Measurements from ENCODE around the gene EFCAB14. TPM values are rescaled to one million over a fixed set of nuclear protein-coding genes. Genes with fewer than 3 reads are reported as not detected.

EFCAB14 gene
- total RNA-seq, 1 experiment from 2014 or later: 86.8 TPM

- ChIA-PET POLR2A (no interaction called here), CTCF (no interaction called here)
- H3K4me1 ChIP-seq (ENCODE audit: control insufficient read depth, insufficient read depth, low read length): no peaks in the 10 kb centered on the region; the same call in 1 of the 2 replicates
- H3K27me3 ChIP-seq (ENCODE audit: control insufficient read depth, insufficient read depth, low read length): no peaks in the 10 kb centered on the region
- no peaks in the 10 kb centered on the region for H3K36me3 ChIP-seq (ENCODE audit: control insufficient read depth, insufficient read depth, low read length)
- no peak for DNase-seq (ENCODE audit: low read depth, low spot score)
- H3K27ac ChIP-seq (ENCODE audit: low read length): no peak overlapping the region
- TSS peak; percentile 67 for BruUV-seq (replicated peaks)
- intact Hi-C loops (cut with micrococcal nuclease; ENCODE audit: unreplicated experiment) (no loop called here), in situ Hi-C loops (cut with HindIII; ENCODE audit: low pct_unique_long_range_greater_than_20kb, low sequenced_read_pairs) (no loop called here)
- H3K9me3 ChIP-seq (ENCODE audit: control insufficient read depth, insufficient read depth, low read depth, low read length): no peaks in the 10 kb centered on the region
- ATAC-seq: no peak
- TF ChIP-seq SIN3A (IDR thresholded peaks at IDR 0.05; ENCODE audit: borderline replicate concordance, insufficient read depth, low read depth, low read length) (no peak), CTCF (IDR thresholded peaks at IDR 0.05) (no peak), REST (IDR thresholded peaks at IDR 0.05; ENCODE audit: insufficient read depth in 1 of 2, low read depth in 2 of 2, low read length in 1 of 2) (no peak), TCF7L2 (IDR thresholded peaks at IDR 0.05; ENCODE audit: low read depth, low read length) (no peak), POLR2AphosphoS5 (IDR thresholded peaks at IDR 0.05; ENCODE audit: low read depth, low read length) (no peak)
- no peak overlapping the region for H3K4me3 ChIP-seq (ENCODE audit: low read depth in 2 of 2, low read length in 2 of 2)
Measured at GRCh38 chr1:46635205-46635604, 83.7 kb downstream of the EFCAB14 start.

GRCh38 chr1:46630719-46631118, 88.2 kb downstream of the EFCAB14 start:
- Histone ChIP-seq H3K27ac (ENCODE audit: low read length) (no peak overlapping the region), H3K4me3 (ENCODE audit: low read depth in 2 of 2, low read length in 2 of 2) (no peak overlapping the region), H3K4me1 (ENCODE audit: control insufficient read depth, insufficient read depth, low read length) (no peaks in the 10 kb centered on the region; the same call in 1 of the 2 replicates), H3K9me3 (ENCODE audit: control insufficient read depth, insufficient read depth, low read depth, low read length) (no peaks in the 10 kb centered on the region), H3K36me3 (ENCODE audit: control insufficient read depth, insufficient read depth, low read length) (no peaks in the 10 kb centered on the region), H3K27me3 (ENCODE audit: control insufficient read depth, insufficient read depth, low read length) (no peaks in the 10 kb centered on the region)
- CTCF ChIA-PET: no interaction called here
- ATAC-seq: no peak
- POLR2A ChIA-PET: no interaction called here
- in situ Hi-C loops (cut with HindIII; ENCODE audit: low pct_unique_long_range_greater_than_20kb, low sequenced_read_pairs) (no loop called here), intact Hi-C loops (cut with micrococcal nuclease; ENCODE audit: unreplicated experiment) (no loop called here)
- no peak for DNase-seq (ENCODE audit: low read depth, low spot score)
- no peak for TF ChIP-seq POLR2AphosphoS5 (IDR thresholded peaks at IDR 0.05; ENCODE audit: low read depth, low read length)
- TF ChIP-seq REST (IDR thresholded peaks at IDR 0.05; ENCODE audit: insufficient read depth in 1 of 2, low read depth in 2 of 2, low read length in 1 of 2): no peak
- no peak for TF ChIP-seq TCF7L2 (IDR thresholded peaks at IDR 0.05; ENCODE audit: low read depth, low read length)
- TF ChIP-seq SIN3A (IDR thresholded peaks at IDR 0.05; ENCODE audit: borderline replicate concordance, insufficient read depth, low read depth, low read length): no peak
- no peak for TF ChIP-seq CTCF (IDR thresholded peaks at IDR 0.05)
- no TSS peak for BruUV-seq (replicated peaks)

Other genes starting within 250 kb of the EFCAB14 start
- 0.05 TPM for gene DMBX1, start 229.3 kb downstream of the EFCAB14 start, total RNA-seq (2021; ENCODE audit: unreplicated experiment)
- not detected for gene KNCN, start 167.5 kb downstream of the EFCAB14 start, total RNA-seq (2021; ENCODE audit: unreplicated experiment)
- 40.1 TPM for gene MKNK1, start 114.8 kb downstream of the EFCAB14 start, total RNA-seq (2021; ENCODE audit: unreplicated experiment)
- gene MOB3C, start 102.3 kb downstream of the EFCAB14 start, total RNA-seq (2021; ENCODE audit: unreplicated experiment): 10.5 TPM
- gene ATPAF1, start 50.8 kb downstream of the EFCAB14 start, total RNA-seq (2021; ENCODE audit: unreplicated experiment): 39.0 TPM
- not detected for gene TEX38, start 47.3 kb downstream of the EFCAB14 start, total RNA-seq (2021; ENCODE audit: unreplicated experiment)
- not detected for gene CYP4B1, start 79.9 kb upstream of the EFCAB14 start, total RNA-seq (2021; ENCODE audit: unreplicated experiment)
- not detected for gene CYP4A11, start 222.4 kb upstream of the EFCAB14 start, total RNA-seq (2021; ENCODE audit: unreplicated experiment)

Data from Panc1 (cell line).